ENCODE measurements around the gene PNLIPRP3.

Gene PNLIPRP3

DNA sequence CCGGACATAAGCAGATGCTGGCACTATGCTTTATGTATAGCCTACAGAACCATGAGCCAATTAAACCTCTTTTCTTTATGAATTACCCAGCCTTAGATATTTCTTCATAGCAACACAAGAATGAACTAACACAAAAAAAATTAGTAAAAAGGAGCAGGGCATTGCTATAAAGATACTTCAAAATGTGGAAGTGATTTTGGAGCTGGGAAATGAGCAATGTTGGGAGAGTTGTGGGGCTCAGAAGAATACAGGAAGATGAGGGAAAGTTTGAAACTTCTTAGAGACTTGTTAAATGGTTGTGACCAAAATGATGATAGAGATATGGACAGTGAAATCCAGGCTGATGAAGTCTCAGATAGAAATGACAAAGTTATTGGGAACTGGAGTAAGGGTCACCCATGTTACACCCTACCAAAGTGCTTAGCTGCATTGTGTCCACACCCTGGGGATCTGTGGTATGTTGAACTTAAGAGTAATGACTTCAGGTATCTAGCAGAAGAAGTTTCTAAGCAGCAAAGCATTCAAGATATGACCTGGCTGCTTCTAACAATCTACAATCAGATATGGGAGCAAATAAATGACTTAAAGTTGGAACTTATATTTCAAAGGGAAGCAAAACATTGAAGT lies 24.2 kb downstream of the PNLIPRP3 start:
- no peak for DNase-seq

GRCh38 chr10:116452338-116452720 lies 24.7 kb downstream of the PNLIPRP3 start:
- no peak for DNase-seq

DNA sequence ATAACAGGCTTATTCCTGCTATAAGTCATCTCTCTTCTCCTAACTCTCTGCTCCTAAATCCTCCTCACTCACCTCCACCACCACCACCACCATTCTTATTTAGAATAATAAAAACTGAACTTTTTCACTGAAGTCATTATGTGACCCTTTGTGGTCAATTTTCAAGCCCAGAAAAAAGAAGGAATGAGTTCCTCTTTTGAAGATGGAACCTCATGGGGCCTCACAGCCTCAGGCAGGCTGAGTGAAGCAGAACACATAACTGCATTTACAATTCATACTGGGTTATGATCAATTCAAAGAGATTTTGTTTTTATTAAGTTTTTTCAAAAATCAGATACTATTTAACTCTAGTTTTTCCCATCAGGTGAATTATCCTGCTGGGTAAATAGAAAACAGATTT lies 29.8 kb downstream of the PNLIPRP3 start:
- no peak for DNase-seq

DNA sequence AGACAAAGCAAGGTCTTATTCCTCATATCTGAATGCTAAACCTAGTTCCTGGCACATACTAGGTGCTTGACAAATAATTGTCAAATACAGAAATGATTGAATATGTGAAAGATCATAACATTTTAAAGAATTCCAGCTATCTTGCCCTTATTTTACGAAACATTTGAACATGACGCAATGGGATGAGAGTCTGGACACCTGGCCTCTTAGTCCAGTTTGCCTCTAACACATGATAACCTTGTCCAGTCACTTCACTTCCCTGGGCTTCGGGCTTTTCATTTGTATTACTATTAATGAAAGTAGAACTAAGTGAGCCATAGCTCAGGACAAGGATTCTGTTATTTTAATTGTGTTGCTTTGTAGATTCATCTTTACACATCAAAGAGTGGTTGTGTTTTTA lies 32.6 kb downstream of the PNLIPRP3 start:
- no peak for DNase-seq

DNA sequence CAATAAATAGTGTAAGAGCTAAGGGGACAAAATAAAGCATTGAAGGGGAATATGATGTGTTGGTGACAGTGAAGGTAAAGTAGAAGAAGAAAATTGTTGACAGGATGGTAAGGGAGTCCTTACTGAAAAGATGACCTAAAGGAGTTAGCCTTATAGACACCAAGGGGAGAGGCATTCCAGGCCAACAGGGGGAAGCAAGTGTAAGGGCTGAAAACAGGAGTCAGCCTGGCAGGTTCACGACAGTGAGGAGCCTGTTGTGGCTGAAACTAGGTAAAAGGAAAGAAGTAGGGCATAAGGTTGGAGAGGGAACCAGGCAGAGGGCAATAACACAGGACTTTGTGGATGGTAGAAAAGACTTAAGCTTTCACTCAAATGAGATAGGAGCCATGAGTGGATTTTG lies 34.0 kb downstream of the PNLIPRP3 start:
- no peak for DNase-seq

GRCh38 chr10:116464257-116464656 lies 36.6 kb downstream of the PNLIPRP3 start:
- DNase-seq = no peak

DNA sequence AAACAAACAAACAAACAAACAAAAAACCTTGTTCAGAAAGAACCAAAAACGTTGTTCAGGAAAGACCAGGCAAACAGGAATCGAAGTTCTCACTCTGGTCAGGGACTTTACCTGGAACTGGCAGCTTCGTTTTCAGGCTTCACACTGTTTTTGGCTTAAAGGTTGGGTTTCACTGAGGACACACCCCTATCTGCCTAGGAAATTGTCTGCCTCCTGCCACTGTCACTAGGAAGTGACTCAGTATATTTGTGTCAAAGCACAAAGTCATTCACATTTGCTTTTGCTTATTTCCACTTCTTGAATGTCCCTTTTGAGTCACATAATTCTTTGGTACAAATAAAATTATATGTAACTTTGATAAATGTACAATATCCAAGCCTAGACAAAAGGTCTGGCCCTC lies 37.9 kb downstream of the PNLIPRP3 start:
- no peak for DNase-seq

DNA sequence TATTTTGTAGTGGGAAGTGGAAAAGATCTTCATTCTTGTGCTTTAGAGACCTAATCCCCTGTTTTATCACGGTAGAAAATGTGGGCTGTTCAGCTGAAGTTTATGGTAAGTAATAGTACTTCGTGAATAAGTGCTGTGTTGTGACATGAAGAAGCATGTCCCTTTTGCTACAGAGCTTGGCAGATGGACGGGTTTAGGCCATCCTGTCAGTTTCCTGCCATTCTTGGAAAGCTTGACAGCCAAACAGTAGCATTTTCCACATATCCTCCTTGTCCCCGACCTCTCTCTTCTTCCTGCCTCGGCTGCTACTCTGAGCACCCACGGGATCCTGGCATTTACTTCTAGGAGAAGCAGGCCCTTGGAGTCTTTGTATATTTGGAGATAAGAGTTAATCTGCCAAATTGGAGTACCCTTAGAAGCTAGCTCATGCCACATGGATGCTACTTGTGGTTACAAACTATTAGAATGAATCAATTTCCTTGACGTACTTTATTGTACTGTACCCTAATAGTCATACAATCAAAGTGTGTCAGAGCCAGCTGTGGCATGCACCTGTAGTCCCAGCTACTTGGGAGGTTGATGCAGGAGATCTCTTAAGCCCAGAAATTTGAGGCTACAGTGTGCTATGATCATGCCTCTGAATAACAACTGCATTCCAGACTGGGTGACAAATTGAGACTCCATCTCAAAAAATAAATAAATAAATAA lies 39.2 kb downstream of the PNLIPRP3 start:
- DNase-seq = no peak

GRCh38 chr10:116469437-116469836 lies 41.8 kb downstream of the PNLIPRP3 start:
- no peak for DNase-seq

GRCh38 chr10:116470071-116470470 lies 42.4 kb downstream of the PNLIPRP3 start:
- no peak for DNase-seq

DNA sequence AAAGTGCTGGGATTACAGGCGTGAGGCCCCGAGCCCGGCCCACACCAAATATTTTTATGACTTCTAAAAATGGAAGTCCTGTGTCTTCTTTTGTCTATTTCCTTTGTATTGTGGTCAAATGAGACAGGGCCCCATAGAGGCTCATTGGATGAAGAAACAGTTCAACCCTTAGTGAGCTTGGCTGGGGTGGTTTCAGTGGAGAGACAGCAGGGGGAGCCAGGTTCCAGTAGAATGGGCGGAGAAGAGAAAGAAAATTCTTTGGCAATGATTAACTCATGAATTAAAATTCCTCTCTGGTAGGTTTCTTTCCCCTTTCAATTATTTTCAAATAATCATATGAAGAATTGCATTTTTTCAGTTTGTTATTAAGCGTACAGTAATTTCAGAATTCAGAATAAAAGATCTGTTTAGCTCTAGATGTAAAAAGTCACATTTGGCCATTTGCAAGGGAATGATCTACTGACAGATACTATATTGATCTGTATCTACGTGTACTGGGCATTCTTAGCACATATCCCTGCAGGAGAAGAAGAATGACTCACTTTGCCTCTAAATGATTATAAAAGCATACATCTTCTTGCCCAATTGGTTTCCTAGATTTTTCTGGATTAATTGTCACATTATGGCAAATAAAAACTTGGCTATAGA lies 43.2 kb downstream of the PNLIPRP3 start:
- no peak for DNase-seq

DNA sequence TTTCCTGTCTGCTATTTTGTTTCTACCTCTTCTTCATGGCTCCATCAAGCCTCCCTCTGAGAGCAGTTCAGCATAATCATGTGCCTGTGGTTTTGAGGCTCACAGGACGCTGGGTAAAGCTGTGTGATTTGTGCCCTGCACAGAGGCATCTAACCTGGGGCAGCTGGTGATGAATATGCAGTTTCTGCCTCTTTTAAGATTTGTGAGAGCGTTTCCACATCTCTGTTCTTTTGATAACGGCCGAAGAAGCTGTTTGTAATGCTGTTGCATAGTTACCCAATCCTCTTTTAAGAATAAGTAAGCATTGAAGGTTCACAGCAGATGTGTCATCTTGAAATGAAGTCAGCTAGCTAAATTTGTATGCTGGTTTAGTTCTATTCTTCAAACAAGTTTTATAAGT lies 45.2 kb downstream of the PNLIPRP3 start:
- no peak for DNase-seq

- no peak for DNase-seq
Measured at GRCh38 chr10:116475866-116476265, 48.2 kb downstream of the PNLIPRP3 start.

- DNase-seq = no peak
Measured at GRCh38 chr10:116476461-116476860, 48.8 kb downstream of the PNLIPRP3 start.

GRCh38 chr10:116477986-116478664 lies 50.5 kb downstream of the PNLIPRP3 start:
- DNase-seq = no peak

- DNase-seq = no peak
Measured at GRCh38 chr10:116486770-116487448, 59.3 kb downstream of the PNLIPRP3 start.

DNA sequence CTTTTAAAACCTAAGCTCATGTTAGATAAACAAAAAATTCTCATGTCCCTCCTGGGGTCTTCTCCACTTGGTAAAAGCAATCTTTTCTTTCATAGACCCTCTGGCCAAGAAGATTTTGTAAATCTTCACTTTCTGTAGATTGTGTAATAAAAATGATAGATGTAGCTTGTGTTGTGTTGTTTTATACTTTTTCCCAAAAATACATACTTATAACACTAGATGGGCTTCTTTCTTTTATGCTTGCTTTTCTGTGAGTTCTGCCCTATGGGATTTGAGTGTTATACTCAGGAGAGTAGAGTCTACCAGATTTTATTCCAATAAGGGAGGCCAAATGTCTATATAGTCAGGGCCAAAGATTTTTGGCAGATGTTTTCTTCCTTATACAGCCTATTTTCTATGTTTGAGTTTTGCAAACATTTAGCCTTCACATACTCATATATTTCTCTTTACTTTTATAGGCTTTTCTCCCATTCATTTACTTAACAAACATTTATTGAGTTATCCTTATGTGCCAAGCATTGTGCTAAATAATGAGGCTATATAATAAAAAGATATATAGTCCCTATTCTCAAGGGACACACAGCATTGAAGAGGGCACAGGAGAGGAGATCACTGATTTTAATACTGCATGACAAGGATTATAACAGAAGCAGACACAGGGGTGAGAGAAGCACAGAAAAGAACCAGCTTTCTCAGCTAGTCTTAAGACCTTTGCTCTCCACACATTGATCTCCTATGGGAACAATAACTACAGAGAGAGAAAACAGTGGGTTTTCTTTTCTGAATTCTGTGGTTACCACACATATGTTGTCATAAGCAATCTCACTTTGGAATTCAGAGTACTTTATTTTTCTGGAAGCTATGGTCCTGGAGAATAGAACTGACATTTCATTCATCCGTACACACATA lies 60.1 kb downstream of the PNLIPRP3 start:
- DNase-seq = no peak

- no peak for DNase-seq
Measured at GRCh38 chr10:116489460-116489859, 61.8 kb downstream of the PNLIPRP3 start.

- no peak for DNase-seq
Measured at GRCh38 chr10:116490028-116490662, 62.5 kb downstream of the PNLIPRP3 start.

GRCh38 chr10:116504786-116505185 lies 77.1 kb downstream of the PNLIPRP3 start:
- no peak for DNase-seq

- no peak for DNase-seq
Measured at GRCh38 chr10:116510565-116510964, 82.9 kb downstream of the PNLIPRP3 start.

GRCh38 chr10:116511365-116511764 lies 83.7 kb downstream of the PNLIPRP3 start:
- DNase-seq = no peak
